Measurements from ENCODE around the gene WDR77.
A peak's percentile ranks its signal among the peaks of the same experiment; 100 is the strongest.

The WDR77 gene

DNA sequence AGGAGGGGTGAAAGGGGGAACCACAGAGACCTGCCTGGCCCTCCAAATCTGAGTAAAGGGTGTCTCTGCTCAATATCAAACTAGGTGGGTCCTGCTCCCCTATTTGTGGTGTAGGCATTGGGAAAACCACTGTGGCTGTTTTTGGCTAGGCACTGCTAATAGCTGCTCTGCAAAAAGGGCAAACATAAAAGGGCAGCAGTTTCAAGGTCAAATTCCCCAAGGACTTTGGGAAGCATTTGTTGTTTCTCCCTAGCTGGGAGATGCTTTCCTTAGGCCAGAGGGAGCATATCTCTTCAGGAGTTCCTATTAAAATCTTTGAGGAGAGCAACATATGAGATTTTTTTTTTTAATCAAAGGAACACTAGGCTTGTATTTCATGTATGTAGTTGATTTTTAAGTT, 27.2 kb upstream of the WDR77 start:
- peak overlapping the region; percentile 84 for H3K4me2 ChIP-seq (ENCODE audit: low read depth, low read length, poor library complexity, severe bottlenecking)

DNA sequence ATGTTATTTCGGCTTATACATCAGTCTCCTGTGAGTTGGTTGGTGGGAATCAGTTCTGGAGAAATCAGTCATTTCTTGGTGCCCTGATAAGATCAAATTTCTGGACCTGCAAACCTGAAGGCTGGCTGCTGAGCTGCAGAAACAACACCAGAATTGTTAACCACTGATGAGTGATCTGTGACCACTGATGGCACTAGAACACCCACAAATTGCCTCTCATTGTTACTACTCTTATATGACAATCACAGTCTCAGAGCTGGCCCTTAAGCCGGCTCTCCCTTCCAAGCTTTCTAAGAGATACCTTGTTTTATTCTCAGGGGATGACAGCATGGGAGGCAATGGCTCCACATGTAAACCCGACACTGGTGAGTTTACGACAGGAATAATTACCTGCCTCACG, 26.6 kb upstream of the WDR77 start:
- TF ChIP-seq CTCF (conservative IDR thresholded peaks at IDR 0.05; ENCODE audit: low read length) (no peak), EZH2phosphoT487 (IDR thresholded peaks at IDR 0.05; ENCODE audit: borderline replicate concordance) (no peak)
- peak overlapping the region; percentile 63 for H3K4me3 ChIP-seq (ENCODE audit: low read length, poor library complexity, severe bottlenecking)
- H3K9ac ChIP-seq (ENCODE audit: low read depth, low read length, poor library complexity, severe bottlenecking) = peak overlapping the region; percentile 60
- H3K9me3 ChIP-seq (ENCODE audit: insufficient read depth, low read depth, low read length) = no peaks in the 10 kb centered on the region
- peak overlapping the region; percentile 84 for H3K4me2 ChIP-seq (ENCODE audit: low read depth, low read length, poor library complexity, severe bottlenecking)
- no peaks in the 10 kb centered on the region for H3K27me3 ChIP-seq (ENCODE audit: insufficient read depth, low read length, poor library complexity, severe bottlenecking)
- no peaks in the 10 kb centered on the region for H3K36me3 ChIP-seq (ENCODE audit: insufficient read depth, low read length)
- H4K20me1 ChIP-seq (ENCODE audit: insufficient read depth, low read length, poor library complexity, severe bottlenecking) = no peaks in the 10 kb centered on the region
- H2AFZ ChIP-seq (ENCODE audit: low read length) = no peak overlapping the region
- H3F3A ChIP-seq (ENCODE audit: low read depth) = peaks cover 10% of the 10 kb centered on the region; the same call in 1 of the 2 replicates
- no peaks in the 10 kb centered on the region for H3K79me2 ChIP-seq (ENCODE audit: insufficient read depth, low read length)
- peaks cover 44% of the 10 kb centered on the region for H3K4me1 ChIP-seq (ENCODE audit: insufficient read depth, low read length, poor library complexity, severe bottlenecking)
- H3K9me2 ChIP-seq (replicated peaks; ENCODE audit: low read depth, low read length) = no peaks in the 10 kb centered on the region

More for the DNA sequence above, 27.2 kb upstream of the WDR77 start:
- Histone ChIP-seq H3K36me3 (ENCODE audit: insufficient read depth, low read length) (no peaks in the 10 kb centered on the region), H3K9me2 (replicated peaks; ENCODE audit: low read depth, low read length) (no peaks in the 10 kb centered on the region), H3K9ac (ENCODE audit: low read depth, low read length, poor library complexity, severe bottlenecking) (peak overlapping the region; percentile 60), H3K27me3 (ENCODE audit: insufficient read depth, low read length, poor library complexity, severe bottlenecking) (no peaks in the 10 kb centered on the region), H3K9me3 (ENCODE audit: insufficient read depth, low read depth, low read length) (no peaks in the 10 kb centered on the region), H3K4me3 (ENCODE audit: low read length, poor library complexity, severe bottlenecking) (peak overlapping the region; percentile 63), H3K79me2 (ENCODE audit: insufficient read depth, low read length) (no peaks in the 10 kb centered on the region), H2AFZ (ENCODE audit: low read length) (peak overlapping the region; percentile 77; the same call in 1 of the 2 replicates), H4K20me1 (ENCODE audit: insufficient read depth, low read length, poor library complexity, severe bottlenecking) (no peaks in the 10 kb centered on the region), H3K4me1 (ENCODE audit: insufficient read depth, low read length, poor library complexity, severe bottlenecking) (peaks cover 39% of the 10 kb centered on the region), H3F3A (ENCODE audit: low read depth) (peaks cover 8% of the 10 kb centered on the region; the same call in 1 of the 2 replicates)
- TF ChIP-seq CTCF (conservative IDR thresholded peaks at IDR 0.05; ENCODE audit: low read length) (no peak), EZH2phosphoT487 (IDR thresholded peaks at IDR 0.05; ENCODE audit: borderline replicate concordance) (no peak)

GRCh38 chr1:111474521-111474920, 25.5 kb upstream of the WDR77 start:
- Histone ChIP-seq H3K9ac (ENCODE audit: low read depth, low read length, poor library complexity, severe bottlenecking) (no peak overlapping the region), H3K4me3 (ENCODE audit: low read length, poor library complexity, severe bottlenecking) (no peak overlapping the region), H3K4me1 (ENCODE audit: insufficient read depth, low read length, poor library complexity, severe bottlenecking) (peaks cover 50% of the 10 kb centered on the region), H3K9me3 (ENCODE audit: insufficient read depth, low read depth, low read length) (no peaks in the 10 kb centered on the region), H4K20me1 (ENCODE audit: insufficient read depth, low read length, poor library complexity, severe bottlenecking) (no peaks in the 10 kb centered on the region), H3K36me3 (ENCODE audit: insufficient read depth, low read length) (no peaks in the 10 kb centered on the region), H2AFZ (ENCODE audit: low read length) (no peak overlapping the region), H3K27me3 (ENCODE audit: insufficient read depth, low read length, poor library complexity, severe bottlenecking) (no peaks in the 10 kb centered on the region), H3K79me2 (ENCODE audit: insufficient read depth, low read length) (no peaks in the 10 kb centered on the region), H3K9me2 (replicated peaks; ENCODE audit: low read depth, low read length) (no peaks in the 10 kb centered on the region), H3F3A (ENCODE audit: low read depth) (peaks cover 12% of the 10 kb centered on the region; the same call in 1 of the 2 replicates), H3K4me2 (ENCODE audit: low read depth, low read length, poor library complexity, severe bottlenecking) (no peak overlapping the region)
- TF ChIP-seq EZH2phosphoT487 (IDR thresholded peaks at IDR 0.05; ENCODE audit: borderline replicate concordance) (no peak), CTCF (conservative IDR thresholded peaks at IDR 0.05; ENCODE audit: low read length) (no peak)
